Measurements from ENCODE around the gene TAGAP. TPM values are rescaled to one million over a fixed set of nuclear protein-coding genes. Genes with fewer than 3 reads are reported as not detected.
A peak's percentile ranks its signal among the peaks of the same experiment; 100 is the strongest.

Gene TAGAP
- total and polyA plus RNA-seq, 10 of the 15 experiments (the other 5 are each of a cell fraction or from before 2014, with no cell fraction given): 5.3 to 27.4 (median 18.9) TPM

DNA sequence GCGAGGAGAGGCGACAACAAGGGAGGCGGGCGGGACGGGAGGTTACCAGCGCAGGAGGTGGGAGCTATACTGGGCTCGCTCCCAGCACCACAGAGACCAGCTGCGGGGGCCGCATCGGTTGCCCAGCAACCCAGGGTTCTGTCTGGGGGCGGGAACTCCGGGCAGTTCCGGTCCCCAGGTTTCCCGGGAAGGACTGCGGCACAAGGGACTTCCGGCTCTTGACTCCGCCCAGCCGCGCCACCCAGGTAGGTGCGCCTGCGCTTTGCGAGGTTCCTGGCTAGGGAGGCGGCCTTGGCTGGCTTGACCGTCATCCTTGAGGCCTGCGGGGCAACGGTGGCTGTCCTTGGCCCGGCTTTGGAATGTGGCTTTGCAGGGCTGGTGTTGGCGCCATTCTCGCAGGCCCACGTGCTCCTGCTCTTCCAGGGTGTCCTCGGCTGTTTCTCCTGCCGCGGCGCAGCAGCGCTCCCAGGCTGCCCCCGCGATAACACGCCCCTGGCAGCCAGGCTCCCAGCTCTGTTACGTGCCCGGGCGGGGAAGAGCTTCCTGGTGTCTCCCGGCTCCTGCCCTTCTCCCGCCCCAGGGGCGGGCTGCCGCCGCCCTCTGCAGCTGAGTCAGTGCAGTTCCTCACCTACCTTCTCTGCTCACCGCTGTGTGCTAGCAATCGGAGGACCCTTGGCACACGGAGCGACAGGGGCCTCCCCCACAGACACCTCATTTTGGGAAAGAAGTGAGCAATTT lies 45.0 kb downstream of the TAGAP start, which contains the start of gene RSPH3 (continued):
- TF ChIP-seq, protein P1, sequence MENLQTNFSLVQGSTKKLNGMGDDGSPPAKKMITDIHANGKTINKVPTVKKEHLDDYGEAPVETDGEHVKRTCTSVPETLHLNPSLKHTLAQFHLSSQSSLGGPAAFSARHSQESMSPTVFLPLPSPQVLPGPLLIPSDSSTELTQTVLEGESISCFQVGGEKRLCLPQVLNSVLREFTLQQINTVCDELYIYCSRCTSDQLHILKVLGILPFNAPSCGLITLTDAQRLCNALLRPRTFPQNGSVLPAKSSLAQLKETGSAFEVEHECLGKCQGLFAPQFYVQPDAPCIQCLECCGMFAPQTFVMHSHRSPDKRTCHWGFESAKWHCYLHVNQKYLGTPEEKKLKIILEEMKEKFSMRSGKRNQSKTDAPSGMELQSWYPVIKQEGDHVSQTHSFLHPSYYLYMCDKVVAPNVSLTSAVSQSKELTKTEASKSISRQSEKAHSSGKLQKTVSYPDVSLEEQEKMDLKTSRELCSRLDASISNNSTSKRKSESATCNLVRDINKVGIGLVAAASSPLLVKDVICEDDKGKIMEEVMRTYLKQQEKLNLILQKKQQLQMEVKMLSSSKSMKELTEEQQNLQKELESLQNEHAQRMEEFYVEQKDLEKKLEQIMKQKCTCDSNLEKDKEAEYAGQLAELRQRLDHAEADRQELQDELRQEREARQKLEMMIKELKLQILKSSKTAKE (IDR thresholded peaks at IDR 0.05; ENCODE audit: low read depth, poor library complexity, severe bottlenecking): no peak

DNA sequence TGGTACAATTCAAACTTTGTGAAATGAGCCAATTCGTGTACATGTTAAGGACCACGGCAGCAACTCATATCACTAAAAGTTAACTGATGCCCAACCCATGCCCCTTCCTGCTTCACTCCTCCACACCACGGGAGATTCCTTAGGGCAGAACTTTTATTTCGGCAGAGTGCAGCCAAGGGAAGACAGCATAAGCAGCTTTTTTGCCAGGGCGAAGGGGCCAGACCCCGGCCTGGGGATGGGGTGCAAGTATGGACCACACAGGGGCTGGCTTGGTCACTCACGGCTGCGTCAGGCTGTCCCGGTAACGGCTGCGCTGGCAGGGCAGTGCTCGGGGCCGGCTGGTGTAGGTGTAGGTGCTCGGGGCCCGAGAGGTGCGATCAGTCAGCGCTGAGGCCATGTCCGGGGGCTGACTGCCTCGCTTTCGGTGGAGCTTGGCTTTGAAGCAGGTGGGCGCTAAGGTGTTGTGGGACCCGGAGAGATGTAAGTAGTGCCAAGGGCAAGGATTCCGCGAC lies 45.6 kb downstream of the TAGAP start:
- peak overlapping the region; percentile 92 for H3K4me2 ChIP-seq (ENCODE audit: control insufficient read depth, insufficient read depth)
- SMC1A ChIA-PET (ENCODE audit: uncharacterized antibody, unreplicated experiment): interaction anchor here (1.2 to 15.8 kb wide), 10 partner anchors 8 to 135 kb away, joined by 3 to 517 read pairs (median 7); partner anchors contain the start of gene TAGAP
- peak overlapping the region; percentile 99 for H2AFZ ChIP-seq (ENCODE audit: control insufficient read depth, low read depth, low read length)
- no peak for FAIRE-seq
- peak; percentile 59 for ATAC-seq
- H3K79me2 ChIP-seq (ENCODE audit: control insufficient read depth, insufficient read depth, low read length): no peaks in the 10 kb centered on the region
- peak overlapping the region; percentile 81 for H3K4me3 ChIP-seq
- TF ChIP-seq HCFC1 (IDR thresholded peaks at IDR 0.05; ENCODE audit: low read length) (no peak), TBL1XR1 (IDR thresholded peaks at IDR 0.05; ENCODE audit: low read depth, low read length) (no peak)
- no peaks in the 10 kb centered on the region for H3K36me3 ChIP-seq (ENCODE audit: control insufficient read depth in 2 of 2, insufficient read depth in 2 of 2, low read length in 1 of 2)
- POLR2A ChIA-PET: interaction anchor here (0.6 to 2.8 kb wide), 8 partner anchors 9 to 355 kb away, joined by 3 to 19 read pairs (median 8); partner anchors contain the start of genes DYNLT1 and TAGAP
- H4K20me1 ChIP-seq (ENCODE audit: control insufficient read depth, insufficient read depth): no peaks in the 10 kb centered on the region
- H3K27ac ChIP-seq (ENCODE audit: control insufficient read depth, insufficient read depth): no peak overlapping the region
- BruUV-seq (replicated peaks): TSS peak; percentile 73
- WGBS (ENCODE audit: insufficient coverage, insufficient replicate concordance, low lambda C conversion rate, missing lambda C conversion rate): 2% methylated on average over 24 of the region's 24 CpGs
- CTCF ChIA-PET: interaction anchor here (0.7 to 2.6 kb wide), 14 partner anchors 9 to 350 kb away, joined by 3 to 30 read pairs (median 6); no protein-coding TSS in a partner anchor
- RAD21 ChIA-PET (ENCODE audit: unreplicated experiment): interaction anchor here (0.6 to 2.2 kb wide), 16 partner anchors 11 to 282 kb away, joined by 3 to 26 read pairs (median 6); partner anchors contain the start of gene TAGAP
- intact Hi-C loops (cut with micrococcal nuclease; ENCODE audit: unreplicated experiment) (no loop called here), in situ Hi-C loops (cut with MboI) (no loop called here)
- DNase-seq (ENCODE audit: low read depth, low spot score): no peak
- no peaks in the 10 kb centered on the region for H3K9me3 ChIP-seq (replicated peaks; ENCODE audit: control insufficient read depth, insufficient read depth, low read length)
- H3K9ac ChIP-seq (ENCODE audit: control insufficient read depth, insufficient read depth, low read length): peak overlapping the region; percentile 81
- H3K27me3 ChIP-seq (replicated peaks in 1 of 2; ENCODE audit: control insufficient read depth in 2 of 2, insufficient read depth in 2 of 2, low read length in 1 of 2): no peaks in the 10 kb centered on the region
- H3K4me1 ChIP-seq (ENCODE audit: control insufficient read depth, insufficient read depth, low read length): peaks cover 3% of the 10 kb centered on the region; the same call in 1 of the 2 replicates
